HG03025 (cell line): ENCODE data around the gene WASF3.

Source experiments
- ATAC-seq: cut with Tn5 transposase; IDR thresholded peaks from one replicate; pipeline ENCODE4 v1.9.1; 2021; ENCODE audit warnings: mild to moderate bottlenecking, moderate library complexity; ENCODE audit not compliant: unreplicated experiment, low FRiP score

Gene WASF3

GRCh38 chr13:26541678-26542568 is 15.6 kb upstream of the WASF3 start:
- ATAC-seq = no peak

GRCh38 chr13:26544707-26545106 is 12.8 kb upstream of the WASF3 start:
- ATAC-seq = no peak

GRCh38 chr13:26548205-26548765 is 9.2 kb upstream of the WASF3 start:
- no peak for ATAC-seq

DNA sequence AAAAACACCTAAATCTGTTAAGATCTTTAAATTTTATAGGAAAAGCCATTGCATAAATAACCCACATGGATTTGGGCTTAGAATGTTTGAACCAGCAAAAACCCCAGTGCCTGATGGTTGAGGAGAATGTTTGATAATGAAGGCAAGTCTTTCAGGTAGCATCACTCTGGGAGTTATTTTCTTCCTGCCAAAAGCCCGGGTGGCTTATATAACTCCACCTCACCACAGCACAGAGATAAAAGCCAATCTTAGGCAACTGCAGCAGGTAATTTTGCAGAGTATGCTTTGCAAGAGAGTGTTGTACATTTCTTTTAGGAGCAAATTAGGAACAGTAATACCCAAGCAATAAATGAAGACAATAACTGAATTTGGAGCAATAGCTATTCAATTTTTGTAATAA is 7.8 kb upstream of the WASF3 start:
- ATAC-seq = no peak

DNA sequence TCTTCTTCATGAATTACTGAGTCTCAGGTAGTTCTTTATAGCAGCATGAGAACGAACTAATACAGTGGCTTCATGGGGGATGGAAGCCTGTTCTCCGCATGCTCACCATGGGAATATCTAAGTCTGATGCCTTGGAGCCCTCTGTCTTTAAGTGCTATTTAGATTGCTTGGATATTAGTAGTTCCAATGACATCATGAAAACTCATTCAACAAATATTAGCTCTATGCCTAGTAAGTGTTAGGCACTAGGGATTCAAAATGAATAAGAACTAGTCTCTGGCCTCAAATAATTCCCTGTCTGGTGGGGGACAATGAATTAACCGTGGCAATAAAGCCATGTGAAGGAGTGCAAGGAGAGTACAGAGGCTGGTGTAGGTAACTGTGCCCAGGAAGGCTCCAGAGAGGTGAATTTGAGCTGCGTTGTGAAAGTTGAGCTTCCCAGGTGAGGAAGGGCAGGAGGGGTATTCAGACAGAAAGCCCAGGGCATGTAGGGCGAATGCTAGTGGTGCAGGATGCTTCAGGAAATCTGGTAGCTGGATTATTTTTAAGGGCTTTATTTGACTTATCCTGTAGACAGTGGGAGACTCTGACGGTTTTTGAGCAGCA is 6.1 kb upstream of the WASF3 start:
- no peak for ATAC-seq

- ATAC-seq = no peak
These were observed 2.1 kb upstream of the WASF3 start for GRCh38 chr13:26555413-26555812.

DNA sequence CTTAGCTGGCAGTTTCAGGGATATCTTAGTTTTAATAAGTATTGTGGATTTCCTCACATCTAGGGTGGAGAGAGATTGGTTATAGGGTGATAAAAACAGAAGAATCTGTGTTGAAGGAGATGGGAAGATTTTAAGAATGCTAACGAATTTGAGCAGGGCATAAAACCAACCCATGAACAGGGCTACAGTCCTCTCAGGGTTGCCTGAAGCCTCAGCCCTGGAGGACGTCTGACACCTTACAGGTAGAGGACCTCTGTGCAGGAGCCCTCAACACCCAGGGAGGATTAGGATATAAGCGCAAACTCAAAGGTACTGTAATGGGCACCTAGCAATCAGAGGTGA is 461 bp upstream of the WASF3 start:
- no peak for ATAC-seq

DNA sequence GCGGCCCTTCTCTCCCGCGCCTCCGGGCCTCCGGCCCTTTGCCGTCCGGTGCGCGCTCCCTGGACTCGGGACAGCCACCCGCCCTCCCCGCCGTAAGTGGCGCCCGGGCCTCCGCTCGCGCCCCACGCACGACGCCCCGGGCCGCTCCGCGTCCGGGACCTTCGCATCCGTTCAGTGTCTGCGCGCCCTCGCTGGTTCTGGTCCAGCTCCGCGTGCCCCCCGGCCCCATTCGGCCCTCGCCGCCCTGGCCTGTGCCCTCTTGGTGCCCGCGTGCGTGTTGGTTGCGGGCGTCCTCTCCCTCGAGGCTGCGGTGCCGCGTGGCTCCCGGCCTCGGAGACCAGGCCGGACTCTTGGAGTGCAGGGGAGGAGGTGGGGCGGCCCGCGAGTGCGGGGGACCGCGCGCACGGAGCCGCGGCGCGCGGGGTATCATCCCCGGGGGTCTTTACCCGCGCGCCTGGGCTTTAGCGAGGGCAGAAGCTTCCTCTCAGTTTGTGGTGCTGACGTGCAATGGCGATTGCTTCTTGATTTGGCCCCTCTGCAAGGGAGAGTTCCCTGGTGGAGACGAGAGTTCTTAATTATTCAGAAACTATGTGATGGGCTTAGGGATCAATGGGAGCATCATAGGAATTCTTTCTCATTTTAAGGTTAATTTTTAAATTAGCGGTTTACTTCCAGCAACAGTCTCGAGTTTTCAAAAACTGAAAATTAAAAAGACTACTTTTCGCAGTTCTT is 757 bp downstream of the WASF3 start:
- peak; percentile 18 for ATAC-seq

GRCh38 chr13:26558987-26559386 is 1.5 kb downstream of the WASF3 start:
- ATAC-seq = no peak

DNA sequence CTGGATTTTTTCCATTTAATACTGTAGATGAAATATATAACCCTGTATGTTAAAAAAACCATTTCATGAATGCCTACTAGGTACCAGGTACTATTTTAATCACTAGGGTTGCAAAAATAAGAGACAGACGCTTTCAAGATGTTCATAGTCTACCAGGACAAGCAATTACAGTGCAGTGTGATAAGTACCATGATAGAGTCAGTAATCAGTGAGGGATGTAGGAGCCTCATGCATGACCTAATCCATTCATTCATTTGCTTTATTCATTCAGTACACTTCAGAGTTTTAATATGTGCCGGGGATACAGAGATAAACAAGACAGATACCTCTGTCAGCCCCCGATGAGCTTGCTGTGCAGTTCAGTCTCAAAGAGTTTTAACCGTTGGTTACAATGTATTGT is 3.0 kb downstream of the WASF3 start:
- no peak for ATAC-seq

- no peak for ATAC-seq
These were observed 3.6 kb downstream of the WASF3 start for GRCh38 chr13:26561067-26561466.

- no peak for ATAC-seq
These were observed 4.4 kb downstream of the WASF3 start for GRCh38 chr13:26561651-26562511.

- no peak for ATAC-seq
These were observed 5.0 kb downstream of the WASF3 start for GRCh38 chr13:26562512-26562890.

DNA sequence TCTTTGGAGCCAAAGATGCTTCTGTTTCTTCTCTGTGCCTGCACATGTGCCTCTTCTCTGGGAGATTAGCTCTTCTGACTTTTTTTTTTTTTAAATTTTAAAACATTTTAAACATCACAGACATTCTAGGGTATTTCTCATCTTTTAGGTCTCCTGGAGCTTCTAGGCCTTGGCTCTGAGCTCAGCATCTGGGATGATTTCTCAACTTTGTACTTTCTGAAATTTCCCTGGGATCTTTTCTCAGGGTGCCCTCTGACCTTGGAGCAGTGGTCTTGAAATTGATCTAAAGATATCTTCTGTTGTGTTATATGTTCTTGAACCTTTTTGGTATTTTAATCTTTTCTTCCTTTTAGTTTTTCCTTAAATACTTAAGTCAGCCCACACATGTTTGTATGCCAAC is 6.2 kb downstream of the WASF3 start:
- ATAC-seq = no peak

- ATAC-seq = no peak
These were observed 10.8 kb downstream of the WASF3 start for GRCh38 chr13:26568132-26568815.

DNA sequence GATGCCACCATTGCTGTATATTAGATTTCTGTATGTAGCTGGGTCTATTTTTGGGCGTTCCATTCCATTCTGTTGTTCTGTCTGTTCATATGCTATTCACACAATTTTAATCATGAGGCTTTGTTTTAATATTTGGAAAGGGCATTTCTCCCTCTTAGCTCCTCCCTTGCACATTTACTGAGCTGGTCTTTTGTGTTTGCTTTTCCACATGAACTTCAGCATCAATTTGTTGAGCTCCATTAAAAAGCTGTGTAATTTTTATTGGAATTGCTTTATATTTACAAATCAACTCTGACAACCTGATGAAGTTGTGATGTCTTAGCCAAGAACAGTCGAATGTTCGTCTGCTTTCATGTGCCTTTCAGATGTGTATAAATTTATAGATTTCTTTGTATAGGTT is 14.0 kb downstream of the WASF3 start:
- no peak for ATAC-seq

DNA sequence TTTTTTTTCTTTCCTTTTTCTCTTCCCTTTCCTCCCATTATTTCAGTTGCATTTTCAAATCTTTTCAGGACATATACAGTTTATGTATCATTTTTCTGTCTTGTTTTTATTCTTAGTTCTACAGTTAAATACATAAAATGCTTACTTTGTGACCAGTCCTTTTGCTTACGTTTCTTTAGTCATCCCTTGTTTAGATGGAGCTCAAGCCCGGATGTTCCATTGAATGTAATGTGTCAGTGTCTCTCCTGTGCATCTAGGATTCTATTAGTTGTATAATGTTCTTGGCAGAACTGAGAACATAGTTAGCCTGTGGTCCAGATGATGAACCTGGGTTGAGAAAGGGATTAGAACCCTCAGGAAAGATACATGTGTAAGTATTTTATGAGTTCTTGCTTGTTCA is 17.8 kb downstream of the WASF3 start:
- no peak for ATAC-seq

- ATAC-seq = no peak
These were observed 22.1 kb downstream of the WASF3 start for GRCh38 chr13:26579580-26579979.

GRCh38 chr13:26583662-26584061 is 26.2 kb downstream of the WASF3 start:
- ATAC-seq = no peak

GRCh38 chr13:26584713-26585112 is 27.2 kb downstream of the WASF3 start:
- no peak for ATAC-seq
